Lower leg skin (tissue), 4 donors: ENCODE data around the gene SCGN. TPM values are rescaled to one million over a fixed set of nuclear protein-coding genes. Genes with fewer than 3 reads are reported as not detected.

Experiments
- DNase-seq, 2 donors: peaks; one replicate each; pipeline ENCODE4 v3.0.0-alpha.2; 2019; ENCODE audit warnings: low spot score in 2 of 2
- H3K4me3 ChIP-seq: fragments of 200-600 bp; sonication (generic); 2 replicates; pipeline ENCODE4 v1.5.1; 2017; ENCODE audit warnings: mild to moderate bottlenecking, low read depth; ENCODE audit not compliant: poor library complexity, severe bottlenecking
- POLR2A ChIP-seq, 2 donors: fragments of 450-650 bp; IDR thresholded peaks; one replicate each; pipeline ENCODE4 v1.6.1; 2016 to 2017; ENCODE audit warnings: antibody characterized with exemption in 2 of 2, mild to moderate bottlenecking in 1 of 2, moderate library complexity in 1 of 2
- WGBS, 2 donors: methylation state at CpG; one replicate each; pipeline ENCODE4 v1.1.5; 2018; 5-methylcytosine and 5-hydroxymethylcytosine counted together
- intact Hi-C: fragments of 100-400 bp; cut with DNase I; formaldehyde crosslinking; loops from one replicate; pipeline ENCODE4 v1.15.0; 2023; ENCODE audit warnings: low total_unique reads
- total RNA-seq, 4 donors: library from RNA; depleted of rRNA; stranded (reverse); fragments of >200 nt; gene quantifications; one replicate each; pipeline ENCODE4 v1.1.0, GENCODE V29; 2016
- TF ChIP-seq, protein P1 (sequence below), 3 donors: fragments of 450-650 bp; IDR thresholded peaks; one replicate each; pipeline ENCODE4 v1.5.1; 2016; ENCODE audit warnings: antibody characterized with exemption in 3 of 3, mild to moderate bottlenecking in 3 of 3, moderate library complexity in 2 of 3

The SCGN gene
- total RNA-seq, 4 donors from 2014 or later: not detected

DNA sequence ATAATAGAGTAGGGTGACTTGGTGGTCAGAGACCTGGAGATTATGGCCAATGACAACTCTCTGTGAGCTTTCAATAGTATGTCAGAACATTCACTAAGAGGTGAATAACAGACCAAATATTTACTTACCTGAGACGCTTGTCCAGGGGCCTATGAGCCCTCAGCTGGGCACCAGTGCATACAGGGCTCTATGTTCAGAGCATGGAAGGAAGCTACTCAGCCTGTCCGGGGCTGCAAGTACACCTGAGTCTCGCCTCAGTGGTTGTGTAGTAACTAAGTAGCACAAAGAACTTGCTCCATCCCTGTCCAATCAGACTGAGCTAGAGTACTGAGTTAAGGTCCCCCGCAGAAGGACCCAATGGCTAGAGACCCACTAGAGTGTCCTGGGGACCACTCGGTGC, 11.6 kb upstream of the SCGN start:
- TF ChIP-seq POLR2A (IDR thresholded peaks at IDR 0.05): no peak
- TF ChIP-seq, protein P1, sequence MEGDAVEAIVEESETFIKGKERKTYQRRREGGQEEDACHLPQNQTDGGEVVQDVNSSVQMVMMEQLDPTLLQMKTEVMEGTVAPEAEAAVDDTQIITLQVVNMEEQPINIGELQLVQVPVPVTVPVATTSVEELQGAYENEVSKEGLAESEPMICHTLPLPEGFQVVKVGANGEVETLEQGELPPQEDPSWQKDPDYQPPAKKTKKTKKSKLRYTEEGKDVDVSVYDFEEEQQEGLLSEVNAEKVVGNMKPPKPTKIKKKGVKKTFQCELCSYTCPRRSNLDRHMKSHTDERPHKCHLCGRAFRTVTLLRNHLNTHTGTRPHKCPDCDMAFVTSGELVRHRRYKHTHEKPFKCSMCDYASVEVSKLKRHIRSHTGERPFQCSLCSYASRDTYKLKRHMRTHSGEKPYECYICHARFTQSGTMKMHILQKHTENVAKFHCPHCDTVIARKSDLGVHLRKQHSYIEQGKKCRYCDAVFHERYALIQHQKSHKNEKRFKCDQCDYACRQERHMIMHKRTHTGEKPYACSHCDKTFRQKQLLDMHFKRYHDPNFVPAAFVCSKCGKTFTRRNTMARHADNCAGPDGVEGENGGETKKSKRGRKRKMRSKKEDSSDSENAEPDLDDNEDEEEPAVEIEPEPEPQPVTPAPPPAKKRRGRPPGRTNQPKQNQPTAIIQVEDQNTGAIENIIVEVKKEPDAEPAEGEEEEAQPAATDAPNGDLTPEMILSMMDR (IDR thresholded peaks at IDR 0.05): no peak
- DNase-seq: no peak
- H3K4me3 ChIP-seq: no peak overlapping the region
- WGBS, 2 donors: 82 to 83% methylated on average over 5 of the region's 5 CpGs
- intact Hi-C loops: no loop called here

DNA sequence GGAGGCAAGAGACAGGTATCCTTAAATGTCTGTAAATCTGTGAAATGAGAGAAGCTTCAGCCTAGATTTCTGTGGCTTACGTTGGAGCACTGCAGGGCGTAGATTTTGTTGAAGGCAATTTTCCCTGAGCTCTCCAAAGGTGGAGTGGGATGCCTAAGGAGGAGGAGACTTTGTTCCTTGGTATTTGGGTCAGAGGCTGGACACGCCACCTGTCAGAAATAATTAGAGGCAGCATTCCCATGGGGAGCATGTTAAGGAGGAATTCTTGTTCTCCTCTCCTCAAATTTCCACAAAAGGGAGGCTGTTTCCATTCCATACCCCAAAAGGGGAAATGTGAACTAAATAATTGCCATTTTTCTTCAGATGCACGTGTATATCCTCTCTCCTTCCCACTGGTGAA, 11.1 kb upstream of the SCGN start:
- intact Hi-C loops: no loop called here
- 65 to 66% methylated on average over 4 of the region's 4 CpGs for WGBS, 2 donors
- no peak for DNase-seq
- H3K4me3 ChIP-seq: no peak overlapping the region
- TF ChIP-seq, protein P1 (IDR thresholded peaks at IDR 0.05): no peak
- TF ChIP-seq POLR2A (IDR thresholded peaks at IDR 0.05): no peak

DNA sequence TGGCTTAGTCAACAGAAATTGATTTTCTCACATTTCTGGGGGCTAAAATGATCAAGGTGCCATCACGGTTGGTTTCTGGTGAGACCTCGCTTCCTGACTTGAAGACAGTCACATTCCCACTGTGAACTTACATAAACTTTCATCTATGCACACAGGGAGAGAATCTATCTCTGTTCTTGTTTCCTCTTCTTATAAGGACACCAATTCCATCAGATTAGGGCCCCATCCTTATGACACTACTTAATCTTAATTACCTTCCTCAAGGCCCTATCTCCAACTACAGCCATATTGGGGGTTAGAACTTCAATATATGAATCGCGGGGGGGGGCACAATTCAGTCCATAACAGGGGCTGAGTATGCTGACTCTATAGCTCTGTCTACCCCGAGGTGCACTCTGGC, 10.6 kb upstream of the SCGN start:
- WGBS, 2 donors: 76 to 82% methylated on average over 5 of the region's 5 CpGs
- no peak overlapping the region for H3K4me3 ChIP-seq
- DNase-seq: no peak
- TF ChIP-seq, protein P1 (IDR thresholded peaks at IDR 0.05): no peak
- no peak for TF ChIP-seq POLR2A (IDR thresholded peaks at IDR 0.05)
- intact Hi-C loops: no loop called here

DNA sequence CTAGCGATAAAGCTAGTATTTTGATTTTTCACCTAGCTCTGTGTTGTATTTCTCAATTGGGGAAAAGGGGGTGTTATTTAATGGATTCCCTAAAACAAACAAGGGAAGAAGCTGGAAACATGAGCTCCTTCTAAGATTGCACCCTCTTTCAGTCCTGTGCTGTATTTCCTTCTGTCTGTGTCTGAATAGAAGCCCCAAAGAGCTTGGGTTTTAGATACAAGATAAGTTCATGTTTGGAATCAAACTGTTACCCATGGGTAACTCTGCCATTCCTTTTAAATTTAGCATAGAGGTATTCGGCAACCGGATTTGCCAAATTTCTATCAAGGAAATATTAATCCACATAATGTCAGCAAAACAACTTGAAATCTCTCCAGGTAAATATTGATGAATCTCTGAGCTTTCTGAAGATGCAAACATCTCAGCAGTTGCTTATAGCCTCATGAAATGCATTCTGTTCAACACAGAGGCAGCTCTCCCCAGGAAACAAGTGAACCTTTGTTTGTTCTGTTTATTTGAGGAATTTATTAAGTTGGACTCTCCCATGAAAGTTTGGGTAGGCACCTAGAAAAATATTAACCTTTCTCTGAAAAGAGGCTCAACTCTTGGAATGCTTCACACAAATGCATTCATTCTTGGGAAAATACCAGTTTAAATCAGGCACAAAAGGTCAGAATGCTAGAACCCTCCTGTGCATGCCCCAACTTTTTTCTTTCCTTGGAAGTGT, 9.9 kb upstream of the SCGN start:
- DNase-seq: no peak
- no peak for TF ChIP-seq POLR2A (IDR thresholded peaks at IDR 0.05)
- TF ChIP-seq, protein P1 (IDR thresholded peaks at IDR 0.05): no peak
- intact Hi-C loops: no loop called here
- WGBS, 2 donors: 89 to 93% methylated on average over 3 of the region's 3 CpGs
- H3K4me3 ChIP-seq: no peak overlapping the region

DNA sequence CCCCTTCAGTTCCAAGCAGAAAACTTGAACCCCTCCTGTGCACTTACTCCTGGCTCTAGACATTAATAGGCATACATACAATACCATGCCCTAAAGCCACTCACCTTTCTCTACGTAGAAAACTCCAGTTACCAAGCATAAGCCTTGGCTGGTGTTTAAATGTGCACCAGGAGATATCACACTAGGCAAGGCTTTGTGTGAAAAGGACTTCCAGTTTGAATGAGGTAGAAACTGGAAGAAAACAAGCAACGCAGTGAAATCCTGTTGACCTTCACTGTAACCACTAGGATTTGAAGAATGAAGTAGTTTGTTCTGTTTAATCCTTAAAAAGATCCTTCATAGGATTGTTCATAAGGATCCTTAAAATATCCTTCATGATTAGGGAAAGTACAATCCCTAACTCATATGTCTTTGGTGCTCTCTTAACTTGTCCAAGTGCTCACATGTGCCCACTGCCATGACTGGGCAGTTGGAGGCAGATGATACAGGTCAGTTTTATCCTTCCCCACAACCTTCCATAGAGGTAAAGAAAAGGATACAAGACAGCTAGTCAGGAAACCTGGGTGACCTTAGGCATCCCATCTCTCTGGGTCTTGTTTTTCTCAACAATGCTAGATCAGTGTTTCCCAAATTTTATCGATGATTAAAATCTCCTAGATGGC, 9.2 kb upstream of the SCGN start:
- WGBS, 2 donors: 77 to 84% methylated on average over 3 of the region's 3 CpGs
- DNase-seq: no peak
- intact Hi-C loops: no loop called here
- no peak for TF ChIP-seq POLR2A (IDR thresholded peaks at IDR 0.05)
- TF ChIP-seq, protein P1 (IDR thresholded peaks at IDR 0.05): no peak
- no peak overlapping the region for H3K4me3 ChIP-seq
